ENCODE results near the gene ITIH6. TPM values are rescaled to one million over a fixed set of nuclear protein-coding genes. Genes with fewer than 3 reads are reported as not detected.
"Not testable (repeated sequence)": the region's sequence is repeated elsewhere in the genome, so short reads cannot be mapped to it uniquely, and the experiment has no call there.

Gene ITIH6
- total RNA-seq, 2 experiments from 2014 or later = not detected

DNA sequence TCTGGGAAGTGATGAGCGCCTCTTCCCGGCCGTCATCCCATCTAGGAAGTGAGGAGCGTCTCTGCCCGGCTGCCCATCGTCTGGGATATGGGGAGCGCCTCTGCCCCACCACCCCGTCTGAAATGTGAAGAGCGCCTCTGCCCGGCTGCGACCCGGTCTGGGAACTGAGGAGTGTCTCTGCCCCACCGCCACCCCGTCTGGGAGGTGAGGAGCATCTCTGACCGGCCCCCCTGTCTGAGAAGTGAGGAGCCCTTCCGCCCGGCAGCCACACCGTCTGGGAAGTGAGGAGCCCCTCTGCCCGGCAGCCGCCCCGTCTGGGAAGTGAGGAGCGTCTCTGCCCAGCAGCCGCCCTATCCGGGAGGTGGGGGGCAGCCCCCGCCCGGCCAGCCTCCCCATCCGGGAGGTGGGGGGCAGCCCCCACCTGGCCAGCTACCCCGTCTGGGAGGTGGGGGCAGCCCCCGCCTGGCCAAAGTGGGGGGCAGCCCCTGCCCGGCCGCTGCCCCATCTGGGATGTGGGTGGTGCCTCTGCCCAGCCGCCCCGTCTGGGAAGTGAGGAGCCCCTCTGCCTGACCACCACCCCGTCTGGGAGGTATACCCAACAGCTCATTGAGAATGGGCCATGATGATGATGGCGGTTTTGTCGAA is 61.6 kb downstream of the ITIH6 start:
- POLR2A ChIA-PET; H3K4me1 Mint-ChIP-seq; H3K4me3 Mint-ChIP-seq; DNase-seq; H3K27ac Mint-ChIP-seq; H3K9me3 Mint-ChIP-seq; H3K27me3 Mint-ChIP-seq; ATAC-seq (ENCODE audit: low read depth); H3K36me3 Mint-ChIP-seq: not testable (repeated sequence)

DNA sequence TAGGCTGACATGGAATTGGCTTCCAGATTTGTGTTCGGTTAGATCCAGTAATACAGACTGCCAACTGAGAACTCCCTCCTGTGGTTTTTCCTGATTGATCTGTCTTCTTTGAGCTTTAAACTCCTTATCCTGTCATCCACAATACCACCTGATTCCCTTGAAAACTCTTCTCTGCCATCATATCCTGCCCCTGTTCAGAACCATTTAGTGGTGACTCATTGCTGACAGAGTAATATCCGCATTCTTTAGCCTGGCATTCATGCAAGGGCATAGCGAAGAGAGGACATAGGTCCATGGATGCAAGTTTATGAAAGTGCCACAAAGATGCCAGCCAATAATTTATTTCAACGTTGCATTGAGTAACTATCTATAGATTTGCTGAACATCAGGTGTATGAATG is 76.6 kb downstream of the ITIH6 start:
- Mint-ChIP-seq H3K4me3 (no peak overlapping the region), H3K27me3 (peaks cover 6% of the 10 kb centered on the region), H3K4me1 (no peaks in the 10 kb centered on the region), H3K36me3 (no peaks in the 10 kb centered on the region), H3K9me3 (no peaks in the 10 kb centered on the region), H3K27ac (no peak overlapping the region)
- DNase-seq = no peak
- no peak for ATAC-seq (ENCODE audit: low read depth)
- POLR2A ChIA-PET = no interaction called here

DNA sequence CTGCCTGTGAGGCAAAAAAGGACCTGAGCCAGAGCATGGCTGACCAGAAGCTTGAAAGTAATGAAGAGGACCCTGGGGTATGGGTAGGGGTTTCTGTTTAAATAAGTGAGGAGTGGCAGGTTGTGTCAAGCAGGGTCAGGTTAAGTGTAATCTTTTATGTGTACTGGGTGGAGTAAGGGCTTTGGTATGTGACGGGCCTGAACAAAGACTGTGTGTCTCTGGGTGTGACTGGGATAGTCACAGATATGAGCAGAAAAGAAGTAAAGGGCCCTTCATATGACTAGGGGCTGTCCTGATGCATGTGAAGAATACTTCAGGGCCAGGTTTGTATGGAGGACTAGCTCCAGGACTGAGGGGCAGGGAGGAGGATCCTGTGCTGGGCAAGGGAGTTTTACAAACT is 82.4 kb downstream of the ITIH6 start:
- ATAC-seq (ENCODE audit: low read depth) = no peak

DNA sequence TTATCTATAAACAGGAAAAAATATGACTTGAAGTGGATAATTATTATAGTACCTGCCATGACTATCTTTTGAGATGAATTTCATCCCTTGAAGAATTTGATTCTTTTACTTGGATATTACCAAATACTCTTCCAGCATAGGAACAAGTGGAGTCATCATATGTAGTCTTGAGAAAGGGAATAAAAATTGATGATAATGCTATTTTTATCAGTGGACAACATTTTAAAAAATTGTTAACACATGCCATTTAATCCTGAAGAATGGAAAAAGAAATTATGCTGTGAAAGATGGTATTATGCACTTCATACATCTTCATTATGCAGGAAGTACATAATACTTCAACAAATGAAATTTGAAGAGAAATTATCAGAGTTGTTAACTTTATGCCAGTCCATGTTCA is 83.6 kb downstream of the ITIH6 start:
- Mint-ChIP-seq H3K9me3 (no peaks in the 10 kb centered on the region), H3K36me3 (no peaks in the 10 kb centered on the region), H3K27ac (no peak overlapping the region), H3K27me3 (peaks cover 2% of the 10 kb centered on the region), H3K4me1 (no peaks in the 10 kb centered on the region), H3K4me3 (no peak overlapping the region)
- POLR2A ChIA-PET = no interaction called here
- ATAC-seq (ENCODE audit: low read depth) (no peak), DNase-seq (no peak)

More for the DNA sequence above, 82.4 kb downstream of the ITIH6 start:
- Mint-ChIP-seq H3K27me3 (peaks cover 4% of the 10 kb centered on the region), H3K27ac (no peak overlapping the region), H3K36me3 (no peaks in the 10 kb centered on the region), H3K4me3 (no peak overlapping the region), H3K9me3 (no peaks in the 10 kb centered on the region), H3K4me1 (no peaks in the 10 kb centered on the region)
- DNase-seq = no peak
- POLR2A ChIA-PET = no interaction called here

DNA sequence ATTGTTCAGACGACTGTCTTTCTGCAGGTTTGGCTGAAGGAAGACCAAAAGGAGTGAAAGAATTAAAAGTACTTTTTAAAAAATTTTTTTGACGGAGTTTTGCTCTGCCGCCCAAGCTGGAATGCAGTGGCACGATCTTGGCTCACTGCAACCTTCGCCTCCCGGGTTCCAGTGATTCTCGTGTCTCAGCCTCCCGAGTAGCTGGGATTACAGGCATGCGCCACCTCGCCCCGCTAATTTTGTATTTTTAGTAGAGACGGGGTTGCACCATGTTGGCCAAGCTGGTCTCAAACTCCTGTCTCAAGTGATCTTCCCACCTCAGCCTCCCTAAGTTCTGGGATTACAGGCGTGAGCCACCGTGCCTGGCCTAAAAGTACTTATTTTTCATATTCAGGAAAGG is 86.3 kb downstream of the ITIH6 start:
- DNase-seq (no peak), ATAC-seq (ENCODE audit: low read depth) (no peak)
- H3K27me3 Mint-ChIP-seq = no peaks in the 10 kb centered on the region
- H3K9me3 Mint-ChIP-seq = no peaks in the 10 kb centered on the region
- no peaks in the 10 kb centered on the region for H3K4me1 Mint-ChIP-seq
- H3K27ac Mint-ChIP-seq = no peak overlapping the region
- H3K36me3 Mint-ChIP-seq = no peaks in the 10 kb centered on the region
- H3K4me3 Mint-ChIP-seq = no peak overlapping the region
- POLR2A ChIA-PET = no interaction called here

DNA sequence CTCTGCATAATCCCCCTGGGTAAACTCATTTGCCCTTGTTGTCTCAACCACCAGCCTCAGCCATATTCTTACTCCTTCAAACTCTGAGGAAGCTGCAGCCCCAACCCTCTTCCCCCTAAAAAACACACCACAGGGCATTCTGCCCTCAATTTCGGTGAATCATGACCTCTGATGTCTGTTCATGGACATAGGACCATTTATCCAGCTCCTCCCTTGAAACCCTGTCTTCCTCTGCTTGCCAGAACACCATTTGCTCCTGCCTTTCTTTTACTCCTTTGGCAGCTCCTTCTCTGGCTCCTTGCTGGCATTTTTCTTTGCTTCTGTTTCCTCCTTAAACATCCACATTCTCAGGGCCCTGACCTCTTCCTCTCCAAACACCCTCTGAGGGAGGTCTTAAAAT is 87.1 kb downstream of the ITIH6 start:
- POLR2A ChIA-PET = no interaction called here
- DNase-seq (no peak), ATAC-seq (ENCODE audit: low read depth) (no peak)
- H3K27ac Mint-ChIP-seq = no peak overlapping the region
- H3K4me3 Mint-ChIP-seq = no peak overlapping the region
- H3K27me3 Mint-ChIP-seq = peaks cover 2% of the 10 kb centered on the region
- no peaks in the 10 kb centered on the region for H3K9me3 Mint-ChIP-seq
- H3K36me3 Mint-ChIP-seq = no peaks in the 10 kb centered on the region
- no peaks in the 10 kb centered on the region for H3K4me1 Mint-ChIP-seq

DNA sequence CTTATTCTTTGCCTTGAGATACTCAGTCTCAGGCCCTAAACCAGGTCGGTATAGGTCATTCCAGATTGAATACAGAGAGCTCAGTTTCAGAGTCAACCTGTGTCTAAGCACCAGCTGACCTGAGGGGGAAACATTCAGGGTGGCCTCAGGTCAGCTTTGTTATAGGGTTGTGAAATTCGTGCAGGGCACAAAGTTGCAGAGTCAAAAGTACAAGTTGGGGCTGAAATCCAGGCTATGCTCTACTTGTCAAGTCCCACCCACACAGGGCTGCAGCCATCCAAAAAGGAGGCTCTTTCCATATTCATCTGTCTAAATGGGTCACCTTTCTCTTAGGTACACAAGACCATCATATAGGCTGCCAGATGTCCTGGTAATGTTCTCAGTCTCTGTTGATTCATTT is 89.7 kb downstream of the ITIH6 start:
- Mint-ChIP-seq H3K36me3 (no peaks in the 10 kb centered on the region), H3K27me3 (peaks cover 2% of the 10 kb centered on the region), H3K9me3 (no peaks in the 10 kb centered on the region), H3K27ac (no peak overlapping the region), H3K4me1 (no peaks in the 10 kb centered on the region), H3K4me3 (no peak overlapping the region)
- ATAC-seq (ENCODE audit: low read depth) (no peak), DNase-seq (no peak)
- POLR2A ChIA-PET = no interaction called here

Other genes starting within 250 kb of the ITIH6 start
- 10 to 100 TPM; 76.6 to 77.3 TPM for gene MAGED2, start 9.5 kb upstream of the ITIH6 start, total RNA-seq
- 1 to 10 TPM; 3.6 to 3.9 TPM for gene TRO, start 122.6 kb upstream of the ITIH6 start, total RNA-seq
- gene PFKFB1, start 195.9 kb upstream of the ITIH6 start, total RNA-seq = under 1 TPM; 0.44 to 0.65 TPM
- 10 to 100 TPM; 23.7 to 25.2 TPM for gene APEX2, start 202.1 kb upstream of the ITIH6 start, total RNA-seq
- not detected for gene ALAS2, start 232.7 kb upstream of the ITIH6 start, total RNA-seq

All from activated naive CD8-positive, alpha-beta T cell treated with anti-CD3 and anti-CD28 coated beads, Interleukin-2, amount 10 ng/mL, durations not matched to agents 7 days and 5 days (primary cell).